Measurements from ENCODE around the gene ADAP1. TPM values are rescaled to one million over a fixed set of nuclear protein-coding genes. Genes with fewer than 3 reads are reported as not detected.

ADAP1 gene
- polyA plus RNA-seq, 1 experiment: 5.1 TPM

- Histone ChIP-seq H3K27me3 (ENCODE audit: control insufficient read depth, insufficient read depth, low read length) (0 out of 2 replicates have a peak, but pooled peaks cover 2% of the 10 kb centered on the region), H3K36me3 (ENCODE audit: control insufficient read depth, insufficient read depth, low read length) (no peaks in the 10 kb centered on the region), H3K4me3 (ENCODE audit: low read depth, low read length) (no peak overlapping the region)
- no peak for DNase-seq (ENCODE audit: low read depth)
- ChIA-PET POLR2A (no interaction called here), CTCF (interaction anchor here (0.6 to 2.6 kb wide), 4 partner anchors 12 to 130 kb away, joined by 3 to 15 read pairs (median 8); partner anchors contain the start of gene COX19)
- no peak for TF ChIP-seq CTCF (IDR thresholded peaks at IDR 0.05; ENCODE audit: insufficient read depth, low read depth, low read length)
Measured at GRCh38 chr7:986766-987751, 32.6 kb upstream of the ADAP1 start.

GRCh38 chr7:985915-986741 lies 31.6 kb upstream of the ADAP1 start:
- POLR2A ChIA-PET: no interaction called here
- Histone ChIP-seq H3K27me3 (ENCODE audit: control insufficient read depth, insufficient read depth, low read length) (0 out of 2 replicates have a peak, but pooled peaks cover 2% of the 10 kb centered on the region), H3K36me3 (ENCODE audit: control insufficient read depth, insufficient read depth, low read length) (no peaks in the 10 kb centered on the region), H3K4me3 (ENCODE audit: low read depth, low read length) (no peak overlapping the region)
- DNase-seq (ENCODE audit: low read depth): no peak
- no peak for TF ChIP-seq CTCF (IDR thresholded peaks at IDR 0.05; ENCODE audit: insufficient read depth, low read depth, low read length)
- CTCF ChIA-PET: interaction anchor here (1.5 to 2.6 kb wide), 2 partner anchors 11 to 80 kb away, joined by 4 to 15 read pairs; partner anchors contain the start of gene COX19

- H3K36me3 ChIP-seq (ENCODE audit: control insufficient read depth, insufficient read depth, low read length): no peaks in the 10 kb centered on the region
- no peak overlapping the region for H3K4me3 ChIP-seq (ENCODE audit: low read depth, low read length)
- CTCF ChIA-PET: interaction anchor here (1.6 to 2.6 kb wide), 2 partner anchors 8 to 81 kb away, joined by 11 to 15 read pairs; no protein-coding TSS in a partner anchor
- DNase-seq (ENCODE audit: low read depth): no peak
- 0 out of 2 replicates have a peak, but pooled peaks cover 2% of the 10 kb centered on the region for H3K27me3 ChIP-seq (ENCODE audit: control insufficient read depth, insufficient read depth, low read length)
- POLR2A ChIA-PET: no interaction called here
- TF ChIP-seq CTCF (IDR thresholded peaks at IDR 0.05; ENCODE audit: insufficient read depth, low read depth, low read length): no peak
Measured at GRCh38 chr7:985127-985416, 30.6 kb upstream of the ADAP1 start.

GRCh38 chr7:984361-985126 lies 30.1 kb upstream of the ADAP1 start:
- CTCF ChIA-PET: interaction anchor here (1.6 to 2.6 kb wide), 2 partner anchors 9 to 82 kb away, joined by 11 to 15 read pairs; no protein-coding TSS in a partner anchor
- POLR2A ChIA-PET: no interaction called here
- no peak overlapping the region for H3K4me3 ChIP-seq (ENCODE audit: low read depth, low read length)
- no peak for TF ChIP-seq CTCF (IDR thresholded peaks at IDR 0.05; ENCODE audit: insufficient read depth, low read depth, low read length)
- no peak for DNase-seq (ENCODE audit: low read depth)
- no peaks in the 10 kb centered on the region for H3K36me3 ChIP-seq (ENCODE audit: control insufficient read depth, insufficient read depth, low read length)
- H3K27me3 ChIP-seq (ENCODE audit: control insufficient read depth, insufficient read depth, low read length): 0 out of 2 replicates have a peak, but pooled peaks cover 2% of the 10 kb centered on the region
